Epithelial cell of esophagus (primary cell): Measurements from ENCODE around the gene PHLDB3.
"Not testable (repeated sequence)": the region's sequence is repeated elsewhere in the genome, so short reads cannot be mapped to it uniquely, and the experiment has no call there.

Experiments
- DNase-seq: peaks from one replicate; pipeline ENCODE4 v3.0.0; 2010; ENCODE audit warnings: low read depth
- H3K4me3 ChIP-seq: 2 replicates; pipeline ENCODE4 v1.5.1; 2011; ENCODE audit warnings: mild to moderate bottlenecking, low read length, control low read depth
- CTCF ChIP-seq: IDR thresholded peaks from 2 replicates; pipeline ENCODE4 v1.5.1; 2011; ENCODE audit warnings: low read depth, mild to moderate bottlenecking, low read length, control low read depth, inconsistent platforms; ENCODE audit not compliant: insufficient read depth; ENCODE audit errors: missing control alignments

The PHLDB3 gene

DNA sequence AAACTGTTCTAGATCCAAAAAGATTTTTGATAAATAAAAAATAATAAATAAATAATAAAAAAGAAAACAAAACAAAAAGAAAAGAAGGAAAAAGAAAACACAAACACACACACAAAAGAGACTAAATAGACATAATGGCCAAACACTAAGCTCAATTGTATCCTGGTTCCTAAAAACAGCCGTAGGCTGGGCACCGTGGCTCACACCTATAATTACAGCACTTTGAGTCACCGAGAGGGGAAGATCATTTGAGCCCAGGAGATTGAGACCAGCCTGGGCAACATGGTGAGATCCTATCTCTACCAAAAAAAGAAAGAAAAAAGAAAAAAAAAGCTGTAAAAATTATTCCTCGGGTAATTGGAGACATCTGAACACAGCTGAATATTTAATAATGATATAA is 13.5 kb upstream of the PHLDB3 start:
- peak; percentile 79 for DNase-seq
- H3K4me3 ChIP-seq = no peak overlapping the region
- TF ChIP-seq CTCF = no peak

DNA sequence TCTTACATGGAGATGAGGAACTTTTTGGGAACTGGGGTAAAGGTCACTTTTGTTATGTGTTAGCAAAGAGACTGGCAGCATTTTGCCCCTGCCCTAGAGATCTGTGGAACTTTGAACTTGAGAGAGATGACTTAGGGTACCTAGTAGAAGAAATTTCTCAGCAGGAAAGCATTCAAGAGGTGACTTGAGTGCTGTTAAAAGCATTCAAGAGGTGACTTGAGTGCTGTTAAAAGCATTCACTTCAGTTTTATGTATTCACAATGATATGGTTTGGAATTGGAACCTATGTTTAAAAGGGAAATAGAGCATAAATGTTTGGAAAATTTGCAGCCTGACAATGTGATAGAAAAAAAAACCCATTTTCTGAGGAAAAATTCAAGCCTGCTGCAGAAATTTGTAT is 7.9 kb upstream of the PHLDB3 start:
- not testable (repeated sequence) for H3K4me3 ChIP-seq, DNase-seq

DNA sequence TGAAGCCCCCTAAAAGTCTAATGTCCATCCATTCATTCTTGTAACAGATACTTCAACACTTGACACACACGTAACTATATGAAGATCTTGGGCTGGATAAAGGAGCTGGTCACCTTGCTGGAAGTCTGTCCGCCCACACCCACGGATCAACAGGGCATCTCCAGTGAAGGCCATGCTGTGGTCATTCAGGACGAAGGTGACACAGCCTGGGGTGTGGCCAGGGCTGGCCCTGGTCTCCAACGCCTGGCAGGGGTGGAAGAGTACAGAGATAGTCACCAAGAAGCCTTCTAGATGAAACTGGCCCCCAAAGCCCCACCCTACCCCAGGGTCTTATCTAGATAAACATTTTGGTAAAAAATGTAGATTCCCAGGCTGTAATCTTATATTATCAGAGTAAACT is 6.8 kb upstream of the PHLDB3 start:
- TF ChIP-seq CTCF = no peak
- H3K4me3 ChIP-seq = no peak overlapping the region
- DNase-seq = no peak

DNA sequence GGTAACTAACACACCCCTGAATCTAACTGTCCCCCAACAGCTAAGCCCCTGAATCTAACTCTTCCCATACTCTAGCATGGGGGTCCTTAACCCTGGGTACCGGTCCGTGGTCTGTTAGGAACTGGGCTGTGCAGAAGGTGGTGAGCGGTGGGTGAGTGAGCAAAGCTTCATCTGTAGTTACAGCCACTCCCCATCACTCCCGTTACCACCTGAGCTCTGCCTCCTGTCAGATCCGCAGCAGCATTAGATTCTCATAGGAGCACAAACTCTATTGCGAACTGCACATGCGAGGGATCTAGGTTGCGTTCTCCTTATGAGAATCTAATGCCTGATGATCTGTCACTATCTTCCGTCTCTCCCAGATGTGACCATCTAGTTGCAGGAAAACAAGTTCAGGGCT is 6.2 kb upstream of the PHLDB3 start:
- TF ChIP-seq CTCF = no peak
- no peak overlapping the region for H3K4me3 ChIP-seq
- no peak for DNase-seq

- no peak for TF ChIP-seq CTCF
- no peak for DNase-seq
- no peak overlapping the region for H3K4me3 ChIP-seq
Measured at GRCh38 chr19:43507880-43508279, 3.3 kb upstream of the PHLDB3 start.

DNA sequence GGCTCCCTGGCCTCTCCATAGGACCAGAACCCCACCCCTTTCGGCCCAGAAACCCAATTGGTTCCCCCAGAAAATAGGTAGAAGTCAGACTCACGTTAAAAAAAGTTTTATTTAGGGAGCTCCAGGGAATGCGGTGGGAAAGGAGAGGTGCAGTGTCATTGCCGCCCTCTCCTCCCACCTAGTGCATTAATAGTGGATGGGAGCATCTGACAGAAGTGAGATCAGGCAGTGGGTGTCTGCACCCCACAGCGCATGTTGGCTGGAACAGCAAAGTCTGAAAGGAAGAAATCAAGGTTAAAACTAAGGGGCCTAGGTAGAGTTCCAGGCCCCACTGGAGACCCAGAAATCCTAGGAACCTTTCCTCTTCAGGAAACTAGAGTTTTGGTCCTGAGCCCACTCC is 2.1 kb upstream of the PHLDB3 start:
- DNase-seq = no peak
- H3K4me3 ChIP-seq = no peak overlapping the region
- TF ChIP-seq CTCF = no peak

- DNase-seq = no peak
- TF ChIP-seq CTCF = no peak
- no peak overlapping the region for H3K4me3 ChIP-seq
Measured at GRCh38 chr19:43505941-43506340, 1.4 kb upstream of the PHLDB3 start.

- DNase-seq = no peak
- no peak for TF ChIP-seq CTCF
- H3K4me3 ChIP-seq = no peak overlapping the region
Measured at GRCh38 chr19:43505186-43505456, 575 bp upstream of the PHLDB3 start.
